Pulmonary artery endothelial cell (primary cell): ENCODE results near the gene IL4. TPM values are rescaled to one million over a fixed set of nuclear protein-coding genes. Genes with fewer than 3 reads are reported as not detected.

ENCODE experiments used
- DNase-seq: peaks from one replicate; pipeline ENCODE4 v3.0.0-alpha.2; 2011; ENCODE audit warnings: low read depth, low spot score
- total RNA-seq: library from RNA; depleted of rRNA; stranded (reverse); fragments of >200 nt; gene quantifications from 2 replicates; pipeline ENCODE4 v1.2.3, GENCODE V29; 2014

The IL4 gene
- total RNA-seq, 1 donor from 2014 or later, result not detected

DNA sequence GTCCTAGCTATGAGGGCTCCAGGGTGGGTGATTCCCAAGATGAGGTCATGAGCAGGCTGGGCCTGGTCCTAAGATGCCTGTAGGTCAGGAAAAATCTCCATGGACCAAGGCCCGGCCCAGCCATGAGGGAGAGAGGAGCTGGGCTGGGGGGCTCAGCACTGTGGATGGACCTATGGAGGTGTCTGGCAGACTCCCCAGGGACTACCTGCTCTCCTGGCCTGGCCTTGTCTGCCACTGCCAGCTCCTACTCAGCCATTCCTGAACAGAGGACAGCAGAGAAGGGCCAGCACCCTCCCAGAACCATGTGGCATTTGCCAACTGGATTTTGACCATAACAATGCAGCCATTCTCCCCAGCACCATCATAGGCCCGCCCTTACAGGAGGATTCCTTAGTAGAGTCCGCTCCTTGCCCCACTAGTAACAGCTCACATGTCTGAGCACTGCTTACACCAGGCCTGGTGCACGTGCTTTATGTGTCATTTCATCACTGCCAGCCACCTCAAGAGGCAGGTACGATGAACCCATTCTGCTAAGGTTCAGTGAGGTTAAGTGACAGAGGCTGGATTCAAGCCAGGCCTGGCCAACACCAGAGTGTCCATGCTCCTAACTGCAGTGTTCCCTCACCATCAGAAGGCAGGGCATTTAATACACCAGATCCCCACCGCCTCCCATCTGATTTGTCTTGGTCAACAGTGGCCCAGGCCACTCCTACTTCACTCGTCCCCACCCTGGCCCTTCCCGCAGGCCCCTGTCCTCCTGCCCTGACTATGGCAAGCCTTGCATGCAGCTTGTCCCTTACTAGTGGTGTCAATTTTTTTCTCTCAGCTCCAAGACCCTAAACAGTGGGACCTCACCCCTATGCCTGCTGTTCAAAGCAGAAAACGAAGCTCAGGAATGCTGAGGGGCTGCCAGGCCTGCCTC lies 15.1 kb upstream of the IL4 start:
- no peak for DNase-seq

DNA sequence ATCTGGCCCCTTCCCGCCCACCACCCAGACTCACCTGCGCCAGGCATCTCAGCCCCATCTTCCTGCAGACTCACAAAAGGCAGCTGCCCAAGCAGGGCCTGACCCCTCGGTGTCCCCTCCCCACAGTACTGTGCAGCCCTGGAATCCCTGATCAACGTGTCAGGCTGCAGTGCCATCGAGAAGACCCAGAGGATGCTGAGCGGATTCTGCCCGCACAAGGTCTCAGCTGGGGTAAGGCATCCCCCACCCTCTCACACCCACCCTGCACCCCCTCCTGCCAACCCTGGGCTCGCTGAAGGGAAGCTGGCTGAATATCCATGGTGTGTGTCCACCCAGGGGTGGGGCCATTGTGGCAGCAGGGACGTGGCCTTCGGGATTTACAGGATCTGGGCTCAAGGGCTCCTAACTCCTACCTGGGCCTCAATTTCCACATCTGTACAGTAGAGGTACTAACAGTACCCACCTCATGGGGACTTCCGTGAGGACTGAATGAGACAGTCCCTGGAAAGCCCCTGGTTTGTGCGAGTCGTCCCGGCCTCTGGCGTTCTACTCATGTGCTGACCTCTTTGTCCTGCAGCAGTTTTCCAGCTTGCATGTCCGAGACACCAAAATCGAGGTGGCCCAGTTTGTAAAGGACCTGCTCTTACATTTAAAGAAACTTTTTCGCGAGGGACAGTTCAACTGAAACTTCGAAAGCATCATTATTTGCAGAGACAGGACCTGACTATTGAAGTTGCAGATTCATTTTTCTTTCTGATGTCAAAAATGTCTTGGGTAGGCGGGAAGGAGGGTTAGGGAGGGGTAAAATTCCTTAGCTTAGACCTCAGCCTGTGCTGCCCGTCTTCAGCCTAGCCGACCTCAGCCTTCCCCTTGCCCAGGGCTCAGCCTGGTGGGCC lies 13.9 kb upstream of the IL4 start:
- DNase-seq, result no peak

DNA sequence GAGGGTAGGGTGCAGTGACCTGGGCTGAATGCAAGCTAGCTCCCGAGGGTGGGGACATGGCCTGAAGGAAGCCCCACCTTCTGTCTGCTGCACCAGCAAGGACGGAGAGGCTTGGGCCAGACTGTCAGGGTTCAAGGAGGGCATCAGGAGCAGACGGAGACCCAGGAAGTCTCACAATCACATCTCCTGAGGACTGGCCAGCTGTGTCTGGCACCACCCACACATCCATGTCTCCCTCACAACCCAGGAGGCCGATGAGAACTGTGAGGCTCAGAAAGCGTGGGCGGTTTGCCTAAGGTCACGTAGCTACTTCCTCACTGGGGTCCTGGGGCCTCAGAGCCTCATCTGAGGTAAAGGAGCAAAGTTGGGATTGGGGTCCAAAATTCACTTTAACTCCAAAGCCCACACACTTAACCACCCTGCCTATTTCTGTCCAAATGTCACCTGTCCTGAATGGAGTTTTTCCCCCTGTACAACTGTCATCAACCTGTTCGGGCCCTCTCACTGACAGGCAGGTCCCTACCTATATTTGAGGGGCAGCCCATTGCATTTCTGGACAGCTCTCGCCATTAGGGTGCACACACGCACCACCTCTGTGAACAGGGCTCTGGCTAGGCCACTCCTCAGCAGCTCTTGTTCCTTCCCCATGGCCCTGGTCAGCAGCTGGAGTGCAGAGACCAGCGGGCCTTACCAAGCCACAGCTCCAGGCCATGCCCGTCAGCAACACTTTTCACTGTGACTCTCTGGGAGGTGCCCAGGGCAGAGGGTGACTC lies 12.4 kb upstream of the IL4 start:
- no peak for DNase-seq

DNA sequence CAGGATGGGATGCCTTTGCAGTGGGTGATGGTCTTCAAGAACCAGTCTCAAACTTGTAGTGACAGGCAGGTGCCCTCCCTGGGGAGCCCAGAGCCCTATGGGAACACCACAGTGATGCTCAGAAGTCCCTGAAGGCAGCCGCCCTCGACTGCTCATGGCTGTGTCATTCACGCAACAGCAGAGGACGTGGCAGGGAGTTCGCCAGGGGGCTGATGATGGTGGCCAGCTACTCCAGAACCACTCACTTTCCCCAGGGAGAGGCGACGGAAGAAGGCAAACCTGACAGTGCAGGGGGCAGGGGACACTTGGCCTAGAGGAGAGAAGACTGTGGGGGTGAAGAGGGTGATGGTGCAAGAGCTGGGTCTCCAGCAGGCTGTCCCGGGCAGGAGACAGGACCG lies 11.8 kb upstream of the IL4 start:
- no peak for DNase-seq

DNA sequence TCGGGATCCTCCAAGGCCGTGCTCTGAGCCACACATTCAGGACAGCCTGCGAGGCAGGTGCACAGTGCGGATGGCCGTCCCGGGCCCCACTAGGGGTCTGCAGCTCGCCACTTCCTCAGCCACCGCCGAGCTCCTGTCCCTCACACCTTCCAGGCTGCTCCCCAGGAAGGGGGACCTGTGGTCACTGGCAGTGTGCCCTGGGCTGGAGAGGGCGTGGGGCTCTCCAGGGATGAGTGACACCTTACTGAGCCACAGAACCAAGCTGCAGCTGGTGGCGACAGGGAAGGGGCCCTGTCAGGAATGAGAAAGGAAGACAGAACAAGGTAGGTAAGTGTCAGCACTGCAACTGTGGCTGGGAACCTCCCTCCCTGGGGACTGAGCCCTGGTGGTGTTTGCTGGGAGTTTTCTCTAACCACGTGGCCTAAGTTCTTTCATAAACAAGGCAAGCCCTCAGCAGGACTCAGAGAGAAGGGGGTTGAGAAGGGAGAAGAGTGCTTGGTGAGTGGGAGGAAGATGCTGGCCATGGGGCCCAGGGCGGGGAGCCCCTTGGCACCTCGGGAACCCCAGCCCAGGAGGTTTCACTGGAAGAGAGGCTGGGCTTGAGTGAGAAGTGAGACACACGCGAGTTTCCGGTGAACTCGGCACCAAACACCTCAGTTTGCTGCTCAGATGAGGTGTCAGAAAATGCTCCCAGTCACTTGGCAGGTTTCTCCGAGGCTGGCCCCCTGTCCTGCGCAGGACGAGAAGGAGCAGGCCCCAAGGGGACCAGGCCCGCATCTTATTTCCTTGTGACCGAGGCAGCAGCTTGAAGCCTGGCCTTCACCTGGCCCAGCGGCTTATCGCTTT lies 10.6 kb upstream of the IL4 start:
- DNase-seq, result no peak

DNA sequence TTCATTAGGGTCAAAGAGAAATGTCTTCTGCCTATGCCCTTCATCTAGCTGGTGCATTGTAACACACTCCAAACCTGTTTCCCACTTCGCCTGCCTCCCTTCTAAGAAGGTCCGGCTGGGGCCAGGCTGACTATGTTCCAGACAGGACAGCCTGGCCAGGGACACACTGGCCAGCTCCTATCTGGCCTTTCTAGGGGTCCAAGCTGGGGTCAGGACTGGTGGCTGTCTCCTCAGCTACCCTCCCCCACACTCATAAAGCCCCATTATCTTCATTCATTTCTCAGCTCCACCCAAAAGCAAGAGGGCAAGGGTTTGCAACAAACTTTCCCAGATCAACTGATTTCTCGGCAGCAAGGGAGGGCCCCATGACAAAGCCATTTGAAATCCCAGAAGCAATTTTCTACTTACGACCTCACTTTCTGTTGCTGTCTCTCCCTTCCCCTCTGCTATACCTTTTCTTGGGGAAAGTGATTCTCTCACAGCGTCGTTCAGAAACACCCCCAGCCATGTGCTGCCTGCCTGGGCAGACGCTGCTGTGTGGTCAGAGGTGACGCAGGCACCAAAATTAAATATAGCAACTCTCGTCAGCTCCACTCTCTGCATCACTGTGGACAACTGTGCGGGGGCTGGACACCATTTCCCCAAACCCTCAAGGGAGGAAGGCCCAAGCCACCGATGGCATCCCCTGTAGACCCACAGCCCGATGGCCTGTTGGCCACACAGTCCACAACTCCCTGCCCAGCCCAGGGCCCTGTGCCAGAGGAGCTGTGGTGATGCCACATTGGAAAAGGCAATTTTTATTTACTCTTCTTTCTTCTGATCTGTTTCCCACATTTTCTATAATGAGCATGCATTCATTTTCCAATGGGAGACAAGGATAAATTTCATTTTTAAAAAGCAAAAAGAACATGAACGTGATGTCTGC lies 9.8 kb upstream of the IL4 start:
- DNase-seq, result no peak

DNA sequence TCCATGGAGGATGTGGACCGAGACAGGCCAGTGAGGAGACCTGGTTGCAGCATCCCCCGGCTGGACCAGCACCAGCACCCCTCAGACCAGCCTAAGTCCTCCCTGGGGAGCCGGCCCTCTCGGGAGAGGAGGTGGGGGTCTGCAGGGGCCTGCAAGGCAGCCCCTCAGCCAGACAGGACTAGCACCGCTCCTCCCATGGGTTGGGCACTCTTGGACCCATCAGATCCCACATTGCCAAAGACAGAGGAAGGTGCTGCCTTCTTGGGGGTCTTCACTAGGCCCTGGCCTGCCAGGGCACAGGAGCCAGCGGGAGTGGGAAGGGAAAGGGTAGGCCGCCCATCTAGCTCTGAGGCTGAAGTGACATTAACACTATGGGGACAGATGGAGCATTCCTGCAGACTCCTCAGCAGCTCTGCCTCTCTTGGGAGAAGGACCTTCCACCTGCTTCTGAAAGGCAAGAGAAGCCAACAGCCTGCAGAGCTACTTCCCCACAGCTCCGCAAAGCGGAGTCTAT lies 9.0 kb upstream of the IL4 start:
- no peak for DNase-seq

DNA sequence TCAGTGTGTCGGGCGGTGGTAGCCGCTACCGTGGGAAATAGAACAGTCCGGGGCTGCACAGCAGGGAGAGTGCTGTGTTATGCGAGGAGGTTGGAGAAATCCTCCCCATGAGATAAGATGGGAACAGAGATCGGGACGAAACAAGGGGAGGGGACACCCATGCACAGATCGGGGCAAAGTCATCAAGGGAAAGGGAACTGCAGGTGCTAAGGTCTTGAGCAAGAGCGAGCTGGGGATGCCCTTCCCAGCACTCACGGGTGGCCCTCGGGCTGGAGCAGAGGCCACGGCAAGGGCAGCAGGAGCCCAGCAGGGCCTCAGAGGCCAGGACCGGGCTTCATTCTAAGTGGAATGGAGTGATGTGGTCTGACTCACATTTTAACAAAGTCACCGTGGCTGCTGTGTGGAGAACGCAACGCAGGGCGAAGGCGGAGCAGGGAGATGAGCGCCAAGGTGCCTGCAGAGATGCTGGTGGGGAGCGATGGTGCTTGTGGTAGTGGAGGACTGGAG lies 8.2 kb upstream of the IL4 start:
- no peak for DNase-seq

DNA sequence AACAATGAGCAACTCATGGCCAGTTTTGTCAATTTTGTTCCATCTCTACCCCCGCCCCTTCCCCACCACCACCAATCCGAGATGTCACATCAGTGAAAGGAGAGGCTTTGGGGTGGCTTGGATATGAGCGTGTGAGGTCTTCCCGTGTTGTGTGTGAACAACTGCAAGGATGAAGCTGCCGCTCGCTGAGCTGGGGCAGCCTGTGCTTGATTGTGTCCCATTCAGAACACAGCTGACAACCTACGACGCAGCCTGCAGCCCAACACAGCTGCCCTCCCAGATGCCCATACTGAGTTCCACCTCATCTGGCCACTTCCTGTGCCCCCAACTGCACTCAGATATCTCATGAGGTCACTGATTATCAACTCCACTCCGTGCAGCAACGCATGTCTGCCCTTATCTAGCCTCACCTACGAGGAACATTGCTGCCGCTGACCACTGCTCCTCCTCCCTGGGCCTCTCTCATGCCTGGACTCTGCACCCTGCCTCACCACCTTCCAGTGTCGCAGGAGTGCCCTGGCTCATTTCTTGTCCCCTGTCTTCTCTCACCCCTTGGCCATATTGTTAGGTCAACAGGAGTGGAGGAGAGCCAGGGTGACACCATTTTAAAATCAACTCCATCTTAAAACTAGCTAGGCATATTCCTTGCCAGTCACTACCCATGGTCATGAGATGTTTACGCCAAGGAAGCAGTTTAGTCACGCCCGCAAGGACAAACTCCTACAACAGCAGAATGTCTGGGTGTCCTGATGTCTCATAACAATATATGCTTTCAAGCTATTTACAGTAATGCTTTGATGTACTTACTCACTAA lies 7.3 kb upstream of the IL4 start:
- no peak for DNase-seq

DNA sequence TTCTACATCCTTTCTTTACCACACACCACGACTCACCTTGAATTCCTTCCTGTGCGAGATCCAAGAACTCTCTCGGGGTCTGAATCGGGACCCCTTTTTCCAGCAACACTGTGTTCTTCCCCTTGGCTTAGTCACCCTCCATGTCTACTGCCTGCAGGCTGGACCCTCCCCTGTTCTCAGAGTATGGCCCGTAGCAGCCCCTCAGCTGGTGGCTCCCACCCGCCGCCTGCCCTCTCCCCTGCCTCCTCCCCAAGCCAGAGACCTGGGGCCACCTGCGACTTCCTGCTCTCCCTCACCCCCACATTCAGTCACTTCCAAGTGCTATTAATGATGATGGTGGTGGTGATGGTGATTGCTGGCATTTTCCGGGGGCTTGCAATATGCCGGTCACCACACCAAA lies 6.5 kb upstream of the IL4 start:
- no peak for DNase-seq

DNA sequence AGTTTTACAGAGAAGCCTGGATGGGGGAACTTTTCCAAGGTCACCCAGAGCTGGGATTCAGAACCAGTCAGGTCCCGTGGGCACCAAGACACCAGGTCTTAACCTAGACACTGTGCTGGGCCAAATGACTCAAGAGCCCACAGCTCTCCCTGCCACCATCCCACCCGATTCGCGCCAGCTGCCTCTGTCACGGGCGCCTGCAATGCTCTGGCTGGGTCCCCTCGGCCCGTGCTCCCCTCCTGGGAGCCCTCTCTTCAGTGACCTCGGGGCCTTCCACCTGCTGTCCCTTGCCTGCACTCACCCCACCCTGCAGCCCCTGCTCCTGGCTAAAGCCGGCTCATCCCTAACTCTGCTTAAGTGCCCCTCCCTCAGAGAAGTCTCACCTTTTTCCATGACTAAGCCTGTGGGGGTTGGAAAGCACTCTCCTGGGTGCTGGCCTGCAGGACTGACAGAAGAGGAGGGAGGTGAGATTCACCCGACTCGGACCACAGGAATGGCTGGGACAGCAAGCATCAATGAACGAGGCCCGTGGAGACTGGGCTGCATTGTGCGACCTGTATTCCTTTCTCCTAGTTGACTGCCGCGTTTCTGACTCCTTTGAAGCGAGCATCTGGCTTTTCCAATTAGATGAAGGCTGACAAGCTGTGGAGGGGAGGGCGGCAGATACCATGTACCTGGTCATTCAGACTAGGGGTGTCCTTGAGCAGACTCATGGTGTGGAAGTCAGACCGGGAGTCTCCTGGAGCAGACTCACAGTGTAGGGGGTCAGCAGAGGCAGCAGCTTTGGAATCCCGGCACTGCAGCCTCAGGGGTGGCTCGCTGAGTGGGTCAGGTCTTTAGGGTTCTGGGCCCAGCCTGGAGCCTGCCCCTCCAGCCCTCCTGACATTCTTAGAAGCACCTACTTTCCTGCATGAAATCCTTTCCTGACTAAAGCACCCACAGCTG lies 5.8 kb upstream of the IL4 start:
- DNase-seq, result no peak

DNA sequence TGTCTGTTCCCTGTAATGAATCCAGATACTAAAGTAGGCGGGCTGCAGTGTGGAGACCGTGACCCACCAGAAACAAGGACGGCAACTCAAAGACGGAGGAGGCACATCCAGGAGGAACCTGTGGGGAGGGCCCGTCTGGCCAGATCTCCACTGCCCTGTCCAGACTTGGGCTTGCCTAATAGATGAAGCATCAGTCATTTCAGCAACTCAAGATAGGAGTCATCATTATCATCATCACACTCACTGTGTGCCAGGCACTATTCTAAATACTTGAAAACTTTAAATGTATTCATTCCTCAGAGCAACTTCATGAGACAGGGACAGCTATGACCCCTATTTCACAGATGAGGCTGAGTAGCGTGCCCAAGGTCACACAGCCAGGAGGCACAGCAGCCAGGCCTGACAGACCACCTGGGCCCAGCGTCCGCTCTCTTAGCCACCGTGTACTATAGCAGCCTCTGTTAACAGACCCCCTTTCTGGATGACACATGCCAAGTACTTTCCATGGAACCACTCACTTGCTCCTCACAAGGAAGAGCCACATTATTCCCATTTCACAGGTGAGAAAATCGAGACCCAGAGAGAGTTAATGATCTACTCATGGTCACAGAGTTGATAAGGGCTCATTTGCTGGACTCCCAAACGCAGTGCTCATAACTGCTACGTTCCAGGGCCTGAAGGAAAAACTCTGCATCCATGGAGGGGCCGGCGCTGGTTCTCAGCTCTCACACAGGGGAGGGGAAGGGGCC lies 4.9 kb upstream of the IL4 start:
- no peak for DNase-seq

DNA sequence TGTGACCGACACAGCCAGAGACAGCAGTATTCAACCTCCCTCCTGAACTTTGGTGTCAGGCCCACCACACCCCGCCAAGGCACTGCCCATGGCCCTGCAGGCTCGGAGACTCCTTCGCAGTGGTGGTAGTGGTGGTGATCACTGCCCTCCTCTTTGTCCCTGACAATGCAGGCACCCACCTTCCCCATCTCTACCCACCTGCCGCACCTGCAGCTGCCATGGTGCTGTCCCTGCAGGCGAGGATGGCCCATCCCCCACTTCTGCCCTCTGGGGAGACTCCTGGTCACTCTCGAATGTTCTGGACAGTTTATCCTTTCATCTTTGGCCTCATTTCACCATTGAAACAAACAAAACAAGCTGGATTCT lies 4.4 kb upstream of the IL4 start:
- no peak for DNase-seq

DNA sequence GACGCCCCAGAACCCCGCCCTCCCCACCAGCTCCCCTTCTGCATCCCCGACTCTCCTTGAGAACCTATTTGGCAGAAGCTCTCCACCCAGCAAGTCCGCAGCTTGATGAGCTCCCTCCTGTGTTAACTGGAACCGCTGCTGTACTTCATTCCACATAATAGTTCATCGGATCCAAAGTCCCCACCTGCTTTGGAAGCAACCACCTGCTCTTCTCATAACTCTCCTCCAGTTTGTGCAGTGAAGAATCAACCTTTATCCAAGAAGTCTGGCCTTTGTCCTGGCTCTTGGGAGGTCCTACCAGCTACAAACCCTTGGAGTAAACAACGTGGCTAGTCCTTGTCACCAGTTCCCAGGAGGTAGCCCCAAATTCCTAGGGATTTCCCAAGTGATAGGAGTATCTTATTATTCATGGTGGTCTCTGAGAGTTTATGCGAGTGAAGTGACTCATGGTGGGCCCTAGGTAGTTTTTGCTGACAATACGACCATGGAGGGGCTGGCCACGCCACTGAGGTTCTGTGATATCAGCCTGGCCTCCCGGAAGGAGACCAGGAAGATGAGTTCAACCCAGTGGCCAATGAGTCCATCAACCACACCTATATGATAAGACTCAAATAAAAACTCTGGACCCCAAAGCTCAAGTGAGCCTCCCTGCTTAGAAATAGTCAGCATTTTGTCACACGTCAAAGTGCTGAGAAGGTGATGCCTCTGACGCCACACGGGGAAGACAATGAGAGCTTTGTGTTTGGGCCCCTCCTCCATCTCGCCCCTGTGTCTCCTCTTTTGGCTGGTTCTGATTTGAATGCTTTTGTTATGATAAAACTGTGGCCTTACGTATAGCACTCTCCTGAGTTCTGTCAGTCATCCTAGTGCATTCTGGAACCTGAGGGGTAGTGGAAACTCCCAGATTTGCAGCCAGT lies 3.6 kb upstream of the IL4 start:
- no peak for DNase-seq

DNA sequence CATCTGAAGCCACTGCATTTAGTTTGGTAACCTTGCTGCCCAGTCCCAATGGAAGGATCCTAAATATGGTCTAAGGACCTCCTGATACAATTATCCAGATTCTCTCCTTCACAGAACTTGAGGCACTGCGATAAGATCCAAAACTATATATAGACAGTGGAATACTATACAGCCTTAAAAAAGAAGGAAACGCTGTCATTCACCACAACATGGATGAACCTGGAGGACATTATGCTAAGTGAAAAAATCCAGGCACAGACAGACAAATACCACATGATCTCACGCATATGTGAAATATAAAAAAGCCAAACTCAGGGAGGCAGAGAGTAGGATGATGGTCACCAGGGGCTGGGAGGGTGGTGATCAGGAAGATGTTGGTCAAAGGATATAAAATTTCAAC lies 2.8 kb upstream of the IL4 start:
- no peak for DNase-seq

DNA sequence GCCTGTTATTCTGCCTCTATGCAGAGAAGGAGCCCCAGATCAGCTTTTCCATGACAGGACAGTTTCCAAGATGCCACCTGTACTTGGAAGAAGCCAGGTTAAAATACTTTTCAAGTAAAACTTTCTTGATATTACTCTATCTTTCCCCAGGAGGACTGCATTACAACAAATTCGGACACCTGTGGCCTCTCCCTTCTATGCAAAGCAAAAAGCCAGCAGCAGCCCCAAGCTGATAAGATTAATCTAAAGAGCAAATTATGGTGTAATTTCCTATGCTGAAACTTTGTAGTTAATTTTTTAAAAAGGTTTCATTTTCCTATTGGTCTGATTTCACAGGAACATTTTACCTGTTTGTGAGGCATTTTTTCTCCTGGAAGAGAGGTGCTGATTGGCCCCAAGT lies 301 bp upstream of the IL4 start:
- DNase-seq, result no peak
